Stimulated activated naive B cell treated with anti-CD40 and anti-IgM and Interleukin-4, amounts not matched to agents 10 μg/mL and 1 μg/mL and 100 μg/mL, for 72 hours (primary cell): ENCODE results near the gene TNNI3.
"Not testable (repeated sequence)": the region's sequence is repeated elsewhere in the genome, so short reads cannot be mapped to it uniquely, and the experiment has no call there.

ENCODE experiments used
- ATAC-seq, 2 donors: fragments of 150-1000 bp; cut with Tn5 transposase; replicated peaks; 2 replicates each; pipeline ENCODE4 v1.10.0; 2021; ENCODE audit warnings: moderate library complexity in 1 of 2
- DNase-seq: peaks from one replicate; pipeline ENCODE4 v3.0.0; 2021
- H3K27ac Mint-ChIP-seq: one replicate; pipeline ENCODE4 v1.8.0; 2022; ENCODE audit warnings: mild to moderate bottlenecking, mixed read lengths
- H3K27me3 Mint-ChIP-seq, 2 donors: one replicate each; pipeline ENCODE4 v1.8.0; 2022; ENCODE audit warnings: mixed read lengths in 2 of 2
- H3K36me3 Mint-ChIP-seq, 2 donors: one replicate each; pipeline ENCODE4 v1.8.0; 2022; ENCODE audit warnings: mixed read lengths in 2 of 2, mild to moderate bottlenecking in 1 of 2
- H3K4me1 Mint-ChIP-seq, 2 donors: one replicate each; pipeline ENCODE4 v1.8.0; 2022; ENCODE audit warnings: mixed read lengths in 2 of 2, mild to moderate bottlenecking in 1 of 2
- H3K4me3 Mint-ChIP-seq, 2 donors: one replicate each; pipeline ENCODE4 v1.8.0; 2022; ENCODE audit warnings: mild to moderate bottlenecking in 2 of 2, mixed read lengths in 2 of 2, moderate library complexity in 1 of 2
- H3K9me3 Mint-ChIP-seq, 2 donors: one replicate each; pipeline ENCODE4 v1.8.0; 2022; ENCODE audit warnings: mixed read lengths in 2 of 2, mild to moderate bottlenecking in 1 of 2

Gene TNNI3

GRCh38 chr19:55161571-55162322 is 4.2 kb upstream of the TNNI3 start:
- peaks cover 7 to 22% of the 10 kb centered on the region in 2 donors for H3K4me1 Mint-ChIP-seq

GRCh38 chr19:55160986-55161365 is 3.4 kb upstream of the TNNI3 start:
- H3K4me1 Mint-ChIP-seq = peaks cover 8 to 23% of the 10 kb centered on the region in 2 donors
- H3K27ac Mint-ChIP-seq = no peak overlapping the region
- no peak for ATAC-seq
- H3K36me3 Mint-ChIP-seq = peaks cover 3% of the 10 kb centered on the region in 2 donors
- H3K27me3 Mint-ChIP-seq = peaks cover 72 to 81% of the 10 kb centered on the region in 2 donors
- H3K9me3 Mint-ChIP-seq = peaks cover 0 to 4% of the 10 kb centered on the region in 2 donors
- H3K4me3 Mint-ChIP-seq = no peak overlapping the region
- DNase-seq = no peak

More at GRCh38 chr19:55161571-55162322, 4.2 kb upstream of the TNNI3 start:
- no peak overlapping the region for H3K4me3 Mint-ChIP-seq
- ATAC-seq (no peak), DNase-seq (no peak)
- peaks cover 73 to 81% of the 10 kb centered on the region in 2 donors for H3K27me3 Mint-ChIP-seq
- peaks cover 5 to 6% of the 10 kb centered on the region in 2 donors for H3K9me3 Mint-ChIP-seq
- H3K27ac Mint-ChIP-seq = no peak overlapping the region
- H3K36me3 Mint-ChIP-seq = peaks cover 7% of the 10 kb centered on the region in 2 donors

- Mint-ChIP-seq H3K27ac (peak overlapping the region; percentile 49), H3K4me1 (peaks cover 8 to 23% of the 10 kb centered on the region in 2 donors), H3K36me3 (peaks cover 3% of the 10 kb centered on the region in 2 donors), H3K9me3 (peaks cover 0 to 4% of the 10 kb centered on the region in 2 donors), H3K4me3 (peak overlapping the region; percentile 46 to 63), H3K27me3 (peaks cover 66 to 77% of the 10 kb centered on the region in 2 donors)
- peak; percentile 95 to 96 for ATAC-seq
- DNase-seq = peak; percentile 80
Measured at GRCh38 chr19:55160128-55160985, 2.8 kb upstream of the TNNI3 start.

DNA sequence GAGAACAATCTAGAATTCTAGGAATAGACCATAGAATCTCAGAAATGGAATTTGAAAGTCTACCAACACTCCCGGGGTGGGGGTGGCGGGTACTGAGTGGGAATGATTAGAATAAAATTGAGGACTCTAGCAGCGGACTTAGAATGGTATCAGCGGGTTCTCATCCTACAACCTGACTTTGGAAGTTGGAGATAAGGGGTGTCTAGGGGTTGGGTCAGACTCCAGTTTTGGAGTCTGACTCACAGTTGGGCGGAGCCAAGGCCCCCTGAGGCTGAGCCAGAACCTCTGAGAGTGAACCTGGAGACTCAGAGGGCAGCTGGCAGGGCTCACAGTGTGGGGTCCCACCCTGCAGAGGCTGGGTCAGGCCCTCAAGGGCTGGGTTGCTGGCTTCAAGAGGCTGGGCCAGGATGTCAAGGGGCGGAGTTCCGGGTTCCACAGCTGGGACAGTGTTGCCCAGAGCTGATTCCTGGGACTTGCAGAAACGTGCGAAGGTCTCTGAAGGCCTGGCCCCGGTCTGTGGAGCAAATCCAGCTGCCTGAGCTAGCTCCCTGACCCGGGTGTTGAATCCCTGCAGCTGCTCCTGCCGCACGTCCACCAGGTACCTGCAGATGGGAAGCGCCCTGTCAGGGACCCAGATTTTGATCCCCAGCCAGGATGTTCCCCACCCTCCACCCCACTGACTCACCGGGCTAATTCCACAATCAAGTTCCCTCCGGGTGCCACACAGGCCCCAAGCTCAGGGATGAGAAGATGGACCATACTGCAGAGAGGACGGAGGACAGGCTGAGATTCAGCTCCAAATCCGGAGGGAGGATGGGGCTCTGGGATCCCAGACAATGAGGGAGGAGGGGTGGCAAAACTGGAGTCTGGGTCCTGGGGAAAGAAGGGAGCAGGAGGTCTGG is 1.6 kb upstream of the TNNI3 start:
- peaks cover 3 to 6% of the 10 kb centered on the region in 2 donors for H3K36me3 Mint-ChIP-seq
- peaks cover 11 to 24% of the 10 kb centered on the region in 2 donors for H3K4me1 Mint-ChIP-seq
- ATAC-seq (no peak), DNase-seq (no peak)
- H3K9me3 Mint-ChIP-seq = peaks cover 0 to 4% of the 10 kb centered on the region in 2 donors
- peaks cover 66 to 74% of the 10 kb centered on the region in 2 donors for H3K27me3 Mint-ChIP-seq
- H3K27ac Mint-ChIP-seq = peak overlapping the region; percentile 6
- no peak overlapping the region for H3K4me3 Mint-ChIP-seq

DNA sequence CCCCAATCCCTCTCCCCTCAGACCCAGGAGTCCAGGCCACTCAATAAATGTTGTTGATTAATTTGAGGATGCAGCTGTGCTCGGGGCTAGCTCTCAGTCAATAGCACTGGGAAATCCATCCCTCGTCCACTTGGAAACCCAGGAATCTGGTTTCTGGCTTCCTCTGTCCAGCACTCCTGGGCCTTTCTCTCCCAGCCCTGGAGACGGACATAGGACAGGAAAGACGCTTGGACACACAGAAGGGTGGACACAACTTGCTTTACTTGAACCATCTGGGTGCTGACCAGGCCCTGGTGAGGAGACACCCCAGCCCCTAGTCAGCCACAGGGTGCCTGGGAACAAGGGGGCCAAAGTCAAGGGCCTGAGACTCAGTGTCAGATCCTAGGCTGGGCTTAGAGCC is 891 bp upstream of the TNNI3 start:
- no peak overlapping the region for H3K4me3 Mint-ChIP-seq
- H3K27ac Mint-ChIP-seq = no peak overlapping the region
- ATAC-seq = no peak
- no peak for DNase-seq
- peaks cover 64 to 74% of the 10 kb centered on the region in 2 donors for H3K27me3 Mint-ChIP-seq
- peaks cover 14 to 29% of the 10 kb centered on the region in 2 donors for H3K4me1 Mint-ChIP-seq
- H3K9me3 Mint-ChIP-seq = peaks cover 0 to 7% of the 10 kb centered on the region in 2 donors
- peaks cover 3 to 9% of the 10 kb centered on the region in 2 donors for H3K36me3 Mint-ChIP-seq

GRCh38 chr19:55156202-55157063 is 1.1 kb downstream of the TNNI3 start:
- H3K36me3 Mint-ChIP-seq = peaks cover 7 to 15% of the 10 kb centered on the region in 2 donors
- H3K27me3 Mint-ChIP-seq = peaks cover 65 to 70% of the 10 kb centered on the region in 2 donors
- no peak for ATAC-seq
- no peak for DNase-seq
- H3K9me3 Mint-ChIP-seq = peaks cover 9 to 13% of the 10 kb centered on the region in 2 donors
- H3K27ac Mint-ChIP-seq = peak overlapping the region; percentile 31
- H3K4me3 Mint-ChIP-seq = peak overlapping the region in 1 of 2 donors; percentile 43
- peaks cover 18 to 39% of the 10 kb centered on the region in 2 donors for H3K4me1 Mint-ChIP-seq

DNA sequence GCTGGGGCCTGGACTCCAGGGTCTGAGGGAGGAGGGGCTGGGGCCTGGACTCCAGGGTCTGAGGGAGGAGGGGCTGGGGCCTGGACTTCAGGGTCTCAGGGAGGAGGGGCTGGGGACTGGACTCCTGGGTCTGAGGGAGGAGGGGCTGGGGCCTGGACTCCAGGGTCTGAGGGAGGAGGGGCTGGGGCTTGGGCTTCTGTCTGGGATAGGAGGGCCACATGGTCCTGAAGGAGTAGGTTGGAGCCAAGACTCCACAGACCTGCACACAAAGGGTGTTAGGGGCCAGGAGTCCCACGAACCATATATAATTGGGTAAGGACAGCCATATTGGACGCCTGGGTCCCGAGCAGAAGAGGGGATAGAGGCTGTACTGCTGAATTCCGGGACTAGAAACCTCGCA is 1.7 kb downstream of the TNNI3 start:
- ATAC-seq, H3K4me3 Mint-ChIP-seq, DNase-seq, H3K27ac Mint-ChIP-seq: not testable (repeated sequence)
- H3K4me1 Mint-ChIP-seq = peaks cover 18 to 37% of the 10 kb centered on the region in 2 donors
- H3K27me3 Mint-ChIP-seq = peaks cover 64% of the 10 kb centered on the region in 2 donors
- H3K36me3 Mint-ChIP-seq = peaks cover 7 to 15% of the 10 kb centered on the region in 2 donors
- H3K9me3 Mint-ChIP-seq = peaks cover 11 to 15% of the 10 kb centered on the region in 2 donors

DNA sequence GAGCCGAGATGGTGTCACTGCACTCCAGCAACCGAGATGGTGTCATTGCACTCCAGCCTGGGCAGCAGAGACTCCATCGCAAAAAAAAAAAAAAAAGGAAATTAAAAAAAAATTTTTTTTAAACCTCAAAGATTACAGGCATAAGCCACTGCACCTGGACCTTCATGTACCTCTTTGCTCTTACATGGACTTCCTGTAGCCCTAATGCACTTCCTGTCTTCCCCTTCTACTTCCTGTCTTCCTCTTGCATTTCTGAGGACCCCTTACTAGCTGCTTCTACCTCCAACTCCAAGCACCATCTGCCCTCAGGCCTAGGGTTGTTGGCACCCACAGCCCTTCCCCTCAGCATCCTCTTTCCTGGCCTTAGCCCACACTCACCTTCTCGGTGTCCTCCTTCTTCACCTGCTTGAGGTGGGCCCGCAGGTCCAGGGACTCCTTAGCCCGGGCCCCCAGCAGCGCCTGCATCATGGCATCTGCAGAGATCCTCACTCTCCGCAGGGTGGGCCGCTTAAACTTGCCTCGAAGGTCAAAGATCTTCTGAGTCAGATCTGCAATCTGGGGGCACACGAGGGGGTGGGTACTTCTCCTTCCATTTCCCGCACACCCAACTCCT is 3.8 kb downstream of the TNNI3 start:
- no peak for DNase-seq
- Mint-ChIP-seq H3K9me3 (peaks cover 11 to 13% of the 10 kb centered on the region in 2 donors), H3K4me1 (peaks cover 15 to 29% of the 10 kb centered on the region in 2 donors), H3K27me3 (peaks cover 60 to 61% of the 10 kb centered on the region in 2 donors), H3K36me3 (peaks cover 4 to 13% of the 10 kb centered on the region in 2 donors), H3K27ac (no peak overlapping the region), H3K4me3 (no peak overlapping the region)
- ATAC-seq = no peak

DNA sequence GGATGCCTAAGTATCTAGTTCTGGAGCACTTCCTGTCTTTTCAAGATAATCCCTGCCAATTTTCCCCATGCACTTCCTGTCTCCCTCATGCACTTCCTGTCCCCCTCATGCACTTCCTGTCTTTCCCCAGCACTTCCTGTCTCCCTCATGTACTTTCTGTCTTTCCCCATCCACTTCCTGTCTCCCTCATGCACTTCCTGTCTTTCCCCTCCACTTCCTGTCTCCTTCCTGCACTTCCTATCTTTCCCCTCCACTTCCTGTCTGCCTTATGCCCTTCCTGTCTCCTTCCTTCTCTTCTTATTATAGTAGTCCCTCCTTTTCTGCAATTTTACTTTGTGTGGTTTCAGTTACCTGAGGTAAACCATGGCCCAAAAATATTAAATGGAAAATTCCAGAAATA is 5.5 kb downstream of the TNNI3 start:
- ATAC-seq (no peak), DNase-seq (no peak)
- peak overlapping the region in 1 of 2 donors; percentile 8 for H3K4me3 Mint-ChIP-seq
- peaks cover 15 to 26% of the 10 kb centered on the region in 2 donors for H3K4me1 Mint-ChIP-seq
- peak overlapping the region; percentile 22 for H3K27ac Mint-ChIP-seq
- H3K9me3 Mint-ChIP-seq = peaks cover 11 to 13% of the 10 kb centered on the region in 2 donors
- peaks cover 4 to 13% of the 10 kb centered on the region in 2 donors for H3K36me3 Mint-ChIP-seq
- peaks cover 52 to 58% of the 10 kb centered on the region in 2 donors for H3K27me3 Mint-ChIP-seq

DNA sequence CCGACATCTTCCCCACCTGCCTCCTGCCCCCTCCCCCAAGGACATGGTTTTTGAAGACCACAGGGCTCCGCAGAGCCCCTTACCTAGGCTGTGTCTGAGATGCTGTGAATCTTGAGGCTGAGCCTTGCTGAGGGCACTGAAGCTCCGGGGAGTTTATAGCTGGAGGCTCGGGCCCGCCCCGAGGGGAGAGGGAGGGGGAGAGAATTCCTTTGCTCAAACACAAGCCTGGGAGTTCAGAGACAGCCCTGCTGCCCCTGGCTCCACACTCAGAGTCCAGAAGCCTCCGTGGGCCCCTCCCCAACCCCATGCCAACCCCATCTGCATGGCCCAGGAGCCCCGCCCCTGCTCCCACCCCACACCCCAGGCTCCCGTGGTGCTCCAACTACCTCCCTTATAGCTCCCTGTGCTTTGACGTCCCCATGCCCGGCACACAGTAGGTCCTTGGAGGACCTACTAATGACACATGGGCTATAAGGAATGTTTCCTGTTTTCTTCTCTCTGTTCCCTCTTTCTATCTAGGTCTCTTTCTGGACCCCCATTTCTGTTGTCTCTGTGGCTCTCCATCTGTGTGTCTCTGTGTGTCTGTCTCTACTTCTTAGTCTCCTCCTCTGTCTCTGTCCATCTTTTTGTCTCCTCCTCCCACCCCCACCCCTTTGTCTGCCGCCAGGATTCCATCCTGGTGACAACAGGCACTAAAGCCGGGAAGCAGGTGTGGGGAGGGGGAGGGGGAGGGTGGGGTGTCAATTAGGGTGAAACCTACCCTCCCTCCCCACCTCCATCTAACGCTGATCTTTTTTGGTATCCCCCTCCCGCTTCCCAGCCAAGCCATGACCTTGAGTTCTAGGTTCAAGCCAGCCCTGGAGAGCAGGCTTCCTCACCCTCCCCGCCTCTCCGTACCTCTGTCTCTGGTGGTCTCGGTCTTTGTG is 8.2 kb downstream of the TNNI3 start, which contains the start of gene TNNT1:
Gene TNNT1 (minus strand): TSS at position 129 of the 926 bp plus-strand sequence. CDS start 2,049 bp downstream, outside the sequence.
- Mint-ChIP-seq H3K27me3 (peaks cover 53 to 64% of the 10 kb centered on the region in 2 donors), H3K36me3 (peaks cover 4 to 15% of the 10 kb centered on the region in 2 donors), H3K4me1 (peaks cover 19 to 28% of the 10 kb centered on the region in 2 donors), H3K9me3 (peaks cover 11% of the 10 kb centered on the region in 2 donors), H3K27ac (peak within 1 kb of the TSS; percentile 86), H3K4me3 (no peak within 1 kb of the TSS)
- DNase-seq (no peak), ATAC-seq (no peak)

- peaks cover 8 to 11% of the 10 kb centered on the region in 2 donors for H3K9me3 Mint-ChIP-seq
- peaks cover 56 to 70% of the 10 kb centered on the region in 2 donors for H3K27me3 Mint-ChIP-seq
- ATAC-seq (no peak), DNase-seq (no peak)
- H3K36me3 Mint-ChIP-seq = peaks cover 4 to 9% of the 10 kb centered on the region in 2 donors
- peaks cover 14 to 21% of the 10 kb centered on the region in 2 donors for H3K4me1 Mint-ChIP-seq
- no peak overlapping the region for H3K27ac Mint-ChIP-seq
- H3K4me3 Mint-ChIP-seq = no peak overlapping the region
Measured at GRCh38 chr19:55147545-55148251, 9.8 kb downstream of the TNNI3 start.
